ENCODE data around the gene EXOC1.

EXOC1 gene

DNA sequence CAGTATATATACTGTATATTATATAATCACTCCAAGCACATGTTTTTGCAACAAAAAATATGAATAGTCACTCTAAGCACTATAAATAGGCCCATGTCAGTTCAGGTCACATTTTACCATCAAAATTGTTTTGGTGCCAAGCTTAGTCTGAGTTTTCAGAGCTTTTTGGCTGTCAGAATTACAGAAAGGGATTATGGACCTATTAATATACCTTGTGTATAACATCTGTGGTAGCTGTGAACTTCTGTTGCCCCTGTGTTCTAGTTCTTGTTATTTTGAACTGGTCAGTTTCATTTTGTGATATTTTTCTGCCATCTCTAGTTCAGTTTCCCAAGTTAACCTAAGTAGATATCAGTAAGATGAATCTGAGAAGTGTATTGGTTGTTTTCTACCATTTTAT, 22.9 kb downstream of the EXOC1 start:
- no peak for DNase-seq (ENCODE audit: low read depth, low spot score)
- in situ Hi-C loops (cut with HindIII; ENCODE audit: low sequenced_read_pairs) = no loop called here
- H3K4me3 ChIP-seq (ENCODE audit: low read depth, low read length) = no peak overlapping the region
- TF ChIP-seq CTCF (IDR thresholded peaks at IDR 0.05; ENCODE audit: low read depth, low read length) = no peak

- no peak for DNase-seq (ENCODE audit: low read depth, low spot score)
- H3K4me3 ChIP-seq (ENCODE audit: low read depth, low read length) = no peak overlapping the region
- in situ Hi-C loops (cut with HindIII; ENCODE audit: low sequenced_read_pairs) = no loop called here
- no peak for TF ChIP-seq CTCF (IDR thresholded peaks at IDR 0.05; ENCODE audit: low read depth, low read length)
Observed at GRCh38 chr4:55879224-55879623, 25.8 kb downstream of the EXOC1 start.

- in situ Hi-C loops (cut with HindIII; ENCODE audit: low sequenced_read_pairs) = no loop called here
- DNase-seq (ENCODE audit: low read depth, low spot score) = no peak
- TF ChIP-seq CTCF (IDR thresholded peaks at IDR 0.05; ENCODE audit: low read depth, low read length) = no peak
- no peak overlapping the region for H3K4me3 ChIP-seq (ENCODE audit: low read depth, low read length)
Observed at GRCh38 chr4:55880652-55881280, 27.3 kb downstream of the EXOC1 start.

- in situ Hi-C loops (cut with HindIII; ENCODE audit: low sequenced_read_pairs) = no loop called here
- H3K4me3 ChIP-seq (ENCODE audit: low read depth, low read length) = no peak overlapping the region
- no peak for TF ChIP-seq CTCF (IDR thresholded peaks at IDR 0.05; ENCODE audit: low read depth, low read length)
- no peak for DNase-seq (ENCODE audit: low read depth, low spot score)
Observed at GRCh38 chr4:55884093-55884850, 30.8 kb downstream of the EXOC1 start.

- TF ChIP-seq CTCF (IDR thresholded peaks at IDR 0.05; ENCODE audit: low read depth, low read length) = no peak
- H3K4me3 ChIP-seq (ENCODE audit: low read depth, low read length) = no peak overlapping the region
- in situ Hi-C loops (cut with HindIII; ENCODE audit: low sequenced_read_pairs) = no loop called here
- DNase-seq (ENCODE audit: low read depth, low spot score) = no peak
Observed at GRCh38 chr4:55884851-55885219, 31.4 kb downstream of the EXOC1 start.

DNA sequence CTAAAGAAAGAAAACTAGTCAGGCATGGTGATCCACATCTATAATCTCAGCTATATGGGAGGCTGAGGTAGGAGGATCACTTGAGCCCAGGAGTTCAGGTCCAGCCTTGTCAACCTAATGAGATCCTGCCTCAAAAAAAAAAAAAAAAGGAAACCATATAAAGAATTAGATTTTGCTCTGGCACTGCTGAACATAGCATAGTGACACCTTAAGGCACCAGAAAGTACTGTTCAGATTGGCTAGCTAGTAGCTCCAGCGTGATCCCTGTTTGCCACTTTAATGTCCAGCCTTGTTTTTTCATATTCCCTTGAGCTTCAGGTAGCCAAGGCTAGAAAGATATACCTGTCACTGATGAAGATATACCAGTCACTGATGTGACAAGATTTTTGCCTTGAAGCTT, 34.1 kb downstream of the EXOC1 start:
- in situ Hi-C loops (cut with HindIII; ENCODE audit: low sequenced_read_pairs) = no loop called here
- H3K4me3 ChIP-seq (ENCODE audit: low read depth, low read length) = no peak overlapping the region

More for the DNA sequence above, 34.1 kb downstream of the EXOC1 start:
- DNase-seq (ENCODE audit: low read depth, low spot score) = no peak
- TF ChIP-seq CTCF (IDR thresholded peaks at IDR 0.05; ENCODE audit: low read depth, low read length) = peak; percentile 11

Data from astrocyte of the spinal cord (primary cell).